Hepatocyte (in vitro differentiated cells): Measurements from ENCODE around the gene CRADD. TPM values are rescaled to one million over a fixed set of nuclear protein-coding genes. Genes with fewer than 3 reads are reported as not detected.

ENCODE experiments used
- DNase-seq: peaks from one replicate; pipeline ENCODE4 v3.0.0-alpha.2; 2016; ENCODE audit warnings: low spot score
- H2AFZ ChIP-seq: fragments of 200-600 bp; sonication (generic); 2 replicates; pipeline ENCODE4 v1.6.0; 2016; ENCODE audit warnings: antibody characterized with exemption, mild to moderate bottlenecking
- H3K27ac ChIP-seq: fragments of 200-600 bp; sonication (generic); 2 replicates; pipeline ENCODE4 v1.5.1; 2016; ENCODE audit warnings: mild to moderate bottlenecking
- H3K27me3 ChIP-seq: fragments of 200-600 bp; sonication (generic); 2 replicates; pipeline ENCODE4 v1.6.1; 2016
- H3K36me3 ChIP-seq: fragments of 200-600 bp; sonication (generic); replicated peaks from 2 replicates; pipeline ENCODE4 v1.5.1; 2016; ENCODE audit warnings: low read depth; ENCODE audit not compliant: insufficient read depth
- H3K4me1 ChIP-seq: fragments of 200-600 bp; sonication (generic); 2 replicates; pipeline ENCODE4 v1.5.1; 2016; ENCODE audit warnings: mild to moderate bottlenecking, moderate library complexity; ENCODE audit not compliant: insufficient read depth
- H3K4me2 ChIP-seq: fragments of 200-600 bp; sonication (generic); 2 replicates; pipeline ENCODE4 v1.6.0; 2016
- H3K4me3 ChIP-seq: fragments of 200-600 bp; sonication (generic); 2 replicates; pipeline ENCODE4 v1.5.1; 2016; ENCODE audit warnings: mild to moderate bottlenecking
- H3K79me2 ChIP-seq: fragments of 200-600 bp; sonication (generic); 2 replicates; pipeline ENCODE4 v1.6.0; 2017; ENCODE audit warnings: mild to moderate bottlenecking
- H3K9me2 ChIP-seq: fragments of 200-600 bp; sonication (generic); replicated peaks from 2 replicates; pipeline ENCODE4 v1.6.0; 2017; ENCODE audit warnings: mild to moderate bottlenecking; ENCODE audit not compliant: insufficient read depth
- H3K9me3 ChIP-seq: fragments of 200-600 bp; sonication (generic); 2 replicates; pipeline ENCODE4 v1.5.1; 2016; ENCODE audit warnings: low read depth, mild to moderate bottlenecking
- H4K20me1 ChIP-seq: fragments of 200-600 bp; sonication (generic); 2 replicates; pipeline ENCODE4 v1.6.0; 2016; ENCODE audit warnings: mild to moderate bottlenecking; ENCODE audit not compliant: insufficient read depth, poor library complexity, severe bottlenecking
- CTCF ChIP-seq: fragments of 200-600 bp; sonication (generic); IDR thresholded peaks from 2 replicates; pipeline ENCODE4 v1.5.1; 2016; ENCODE audit warnings: antibody characterized with exemption, mild to moderate bottlenecking; ENCODE audit not compliant: poor library complexity
- EZH2 ChIP-seq: fragments of 200-600 bp; sonication (generic); IDR thresholded peaks from 2 replicates; pipeline ENCODE4 v1.6.1; 2016; ENCODE audit warnings: antibody characterized with exemption, mild to moderate bottlenecking, borderline replicate concordance
- EZH2phosphoT487 ChIP-seq: fragments of 200-600 bp; sonication (generic); IDR thresholded peaks from one replicate; pipeline ENCODE4 v1.6.1; 2018; ENCODE audit warnings: antibody characterized with exemption, mild to moderate bottlenecking, low read depth, moderate library complexity; ENCODE audit not compliant: unreplicated experiment, severe bottlenecking
- WGBS: methylation state at CpG from one replicate; pipeline ENCODE4 v1.1.6; 2016; ENCODE audit warnings: low lambda C conversion rate; ENCODE audit errors: missing lambda C conversion rate; 5-methylcytosine and 5-hydroxymethylcytosine counted together
- polyA plus RNA-seq: library from polyadenylated mRNA; unstranded; fragments of >200 nt; fragmentation: Nextera tagmentation; extraction: Ambion mirVana; gene quantifications from 2 replicates; pipeline ENCODE4 v1.2.1, GENCODE V29; 2016
- total RNA-seq: library from RNA; depleted of rRNA; stranded (reverse); fragments of >200 nt; gene quantifications from 2 replicates; pipeline ENCODE4 v1.2.3, GENCODE V29; 2014

CRADD gene
- total and polyA plus RNA-seq, 2 experiments from 2014 or later, result 19.5 to 27.3 TPM

GRCh38 chr12:93722179-93722578 is 45.0 kb downstream of the CRADD start:
- no peak overlapping the region for H3K27ac ChIP-seq
- H3K4me1 ChIP-seq, result no peaks in the 10 kb centered on the region
- H3K36me3 ChIP-seq, result no peaks in the 10 kb centered on the region
- 93% methylated on average over 2 of the region's 2 CpGs for WGBS
- H3K79me2 ChIP-seq, result peaks cover 14% of the 10 kb centered on the region
- H3K9me2 ChIP-seq, result no peaks in the 10 kb centered on the region
- no peak overlapping the region for H3K4me2 ChIP-seq
- no peak overlapping the region for H2AFZ ChIP-seq
- no peak for TF ChIP-seq EZH2
- no peak for TF ChIP-seq CTCF
- TF ChIP-seq EZH2phosphoT487, result no peak
- no peaks in the 10 kb centered on the region for H3K27me3 ChIP-seq
- H3K4me3 ChIP-seq, result no peak overlapping the region
- H4K20me1 ChIP-seq, result no peaks in the 10 kb centered on the region
- DNase-seq, result no peak
- peaks cover 3% of the 10 kb centered on the region for H3K9me3 ChIP-seq

GRCh38 chr12:93722835-93723567 is 45.8 kb downstream of the CRADD start:
- no peaks in the 10 kb centered on the region for H3K27me3 ChIP-seq
- no peaks in the 10 kb centered on the region for H4K20me1 ChIP-seq
- no peak overlapping the region for H2AFZ ChIP-seq
- H3K79me2 ChIP-seq, result peaks cover 14% of the 10 kb centered on the region
- WGBS, result 83% methylated on average over 4 of the region's 4 CpGs
- no peak overlapping the region for H3K27ac ChIP-seq
- H3K9me3 ChIP-seq, result peaks cover 3% of the 10 kb centered on the region
- H3K4me1 ChIP-seq, result no peaks in the 10 kb centered on the region
- no peaks in the 10 kb centered on the region for H3K9me2 ChIP-seq
- H3K36me3 ChIP-seq, result no peaks in the 10 kb centered on the region
- TF ChIP-seq EZH2 (no peak), EZH2phosphoT487 (no peak), CTCF (no peak)
- H3K4me2 ChIP-seq, result no peak overlapping the region
- no peak overlapping the region for H3K4me3 ChIP-seq
- DNase-seq, result no peak

- no peaks in the 10 kb centered on the region for H3K4me1 ChIP-seq
- H3K4me2 ChIP-seq, result no peak overlapping the region
- H3K4me3 ChIP-seq, result no peak overlapping the region
- H3K9me3 ChIP-seq, result peaks cover 3% of the 10 kb centered on the region
- peaks cover 14% of the 10 kb centered on the region for H3K79me2 ChIP-seq
- H4K20me1 ChIP-seq, result no peaks in the 10 kb centered on the region
- 94% methylated on average over 4 of the region's 4 CpGs for WGBS
- H3K36me3 ChIP-seq, result no peaks in the 10 kb centered on the region
- H3K9me2 ChIP-seq, result no peaks in the 10 kb centered on the region
- no peak overlapping the region for H2AFZ ChIP-seq
- no peak overlapping the region for H3K27ac ChIP-seq
- no peaks in the 10 kb centered on the region for H3K27me3 ChIP-seq
- no peak for DNase-seq
- no peak for TF ChIP-seq EZH2
- TF ChIP-seq EZH2phosphoT487, result no peak
- no peak for TF ChIP-seq CTCF
Observed at GRCh38 chr12:93723568-93723930, 46.4 kb downstream of the CRADD start.

GRCh38 chr12:93725531-93725930 is 48.4 kb downstream of the CRADD start:
- Histone ChIP-seq H3K4me1 (no peaks in the 10 kb centered on the region), H3K9me3 (peaks cover 2% of the 10 kb centered on the region), H3K4me3 (no peak overlapping the region)

More at GRCh38 chr12:93725531-93725930, 48.4 kb downstream of the CRADD start:
- no peak for DNase-seq
- Histone ChIP-seq H3K9me2 (no peaks in the 10 kb centered on the region), H3K36me3 (no peaks in the 10 kb centered on the region), H3K4me2 (no peak overlapping the region), H2AFZ (no peak overlapping the region), H3K27me3 (no peaks in the 10 kb centered on the region), H3K27ac (no peak overlapping the region), H4K20me1 (no peaks in the 10 kb centered on the region), H3K79me2 (peaks cover 7% of the 10 kb centered on the region)
- TF ChIP-seq CTCF (no peak), EZH2 (no peak), EZH2phosphoT487 (no peak)
